GM06990 (cell line): Measurements from ENCODE around the gene ABCC6.
"Not testable (repeated sequence)": the region's sequence is repeated elsewhere in the genome, so short reads cannot be mapped to it uniquely, and the experiment has no call there.

ENCODE experiments used
- DNase-seq: peaks from one replicate; pipeline ENCODE4 v3.0.0-alpha.2; 2011; ENCODE audit not compliant: insufficient read length; ENCODE audit errors: extremely low read depth
- H3K27me3 ChIP-seq: replicated peaks from 2 replicates; pipeline ENCODE4 v1.6.0; 2011; ENCODE audit warnings: low read length; ENCODE audit not compliant: control insufficient read depth, insufficient read depth
- H3K36me3 ChIP-seq: 2 replicates; pipeline ENCODE4 v1.5.1; 2011; ENCODE audit warnings: low read length; ENCODE audit not compliant: control insufficient read depth, insufficient read depth
- H3K4me3 ChIP-seq: replicated peaks from 2 replicates; pipeline ENCODE4 v1.5.1; 2011; ENCODE audit warnings: low read depth, mild to moderate bottlenecking, control low read depth, low read length
- TF ChIP-seq, protein P1 (sequence below): IDR thresholded peaks from 2 replicates; pipeline ENCODE4 v1.5.1; 2011; ENCODE audit warnings: low read length, control low read depth, mild to moderate bottlenecking, inconsistent platforms; ENCODE audit not compliant: insufficient read depth, poor library complexity, severe bottlenecking

Gene ABCC6

DNA sequence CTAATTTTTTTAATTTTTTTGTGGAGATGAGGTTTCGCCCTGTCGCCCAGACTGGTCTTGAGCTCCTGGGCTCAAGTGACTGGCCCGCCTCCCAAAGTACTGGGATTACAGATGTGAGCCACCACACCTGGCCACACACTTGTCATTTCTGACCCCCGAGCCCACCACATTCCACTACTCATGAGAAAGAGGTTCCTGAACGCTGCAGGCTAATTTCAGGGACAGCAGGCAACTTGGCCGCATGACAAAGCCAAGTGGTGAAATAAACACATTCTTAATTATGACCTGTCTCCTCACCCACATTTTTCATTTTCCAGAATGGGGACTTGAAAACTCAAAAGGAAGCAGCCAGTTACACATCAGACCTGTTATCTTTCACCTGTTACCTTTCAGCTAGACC lies 114.5 kb downstream of the ABCC6 start:
- TF ChIP-seq, protein P1, sequence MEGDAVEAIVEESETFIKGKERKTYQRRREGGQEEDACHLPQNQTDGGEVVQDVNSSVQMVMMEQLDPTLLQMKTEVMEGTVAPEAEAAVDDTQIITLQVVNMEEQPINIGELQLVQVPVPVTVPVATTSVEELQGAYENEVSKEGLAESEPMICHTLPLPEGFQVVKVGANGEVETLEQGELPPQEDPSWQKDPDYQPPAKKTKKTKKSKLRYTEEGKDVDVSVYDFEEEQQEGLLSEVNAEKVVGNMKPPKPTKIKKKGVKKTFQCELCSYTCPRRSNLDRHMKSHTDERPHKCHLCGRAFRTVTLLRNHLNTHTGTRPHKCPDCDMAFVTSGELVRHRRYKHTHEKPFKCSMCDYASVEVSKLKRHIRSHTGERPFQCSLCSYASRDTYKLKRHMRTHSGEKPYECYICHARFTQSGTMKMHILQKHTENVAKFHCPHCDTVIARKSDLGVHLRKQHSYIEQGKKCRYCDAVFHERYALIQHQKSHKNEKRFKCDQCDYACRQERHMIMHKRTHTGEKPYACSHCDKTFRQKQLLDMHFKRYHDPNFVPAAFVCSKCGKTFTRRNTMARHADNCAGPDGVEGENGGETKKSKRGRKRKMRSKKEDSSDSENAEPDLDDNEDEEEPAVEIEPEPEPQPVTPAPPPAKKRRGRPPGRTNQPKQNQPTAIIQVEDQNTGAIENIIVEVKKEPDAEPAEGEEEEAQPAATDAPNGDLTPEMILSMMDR: no peak
- H3K4me3 ChIP-seq: no peak overlapping the region
- peaks cover 32% of the 10 kb centered on the region for H3K36me3 ChIP-seq
- H3K27me3 ChIP-seq: no peaks in the 10 kb centered on the region
- DNase-seq: no peak

DNA sequence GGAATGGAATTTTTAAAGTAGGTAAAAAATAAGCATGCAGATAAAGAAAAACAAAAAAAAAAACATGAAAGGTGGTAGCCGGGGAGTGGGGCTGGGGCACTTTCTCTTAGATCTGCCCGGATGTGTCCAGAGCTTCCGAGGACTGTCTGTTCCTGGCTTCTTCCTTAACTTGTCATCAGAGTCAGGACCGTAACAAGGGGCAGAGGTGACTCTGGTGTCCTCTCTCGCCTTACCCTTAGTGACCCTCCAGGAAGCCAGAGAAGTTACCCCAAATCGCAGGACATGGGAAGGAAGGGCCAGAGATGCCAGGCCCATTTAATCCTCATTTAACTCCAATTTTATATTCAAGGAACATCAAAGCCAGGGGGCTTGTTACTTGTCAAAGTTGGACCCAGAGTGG lies 115.5 kb downstream of the ABCC6 start:
- peaks cover 31% of the 10 kb centered on the region for H3K36me3 ChIP-seq
- TF ChIP-seq, protein P1: no peak
- no peak for DNase-seq
- H3K27me3 ChIP-seq: no peaks in the 10 kb centered on the region
- no peak overlapping the region for H3K4me3 ChIP-seq

DNA sequence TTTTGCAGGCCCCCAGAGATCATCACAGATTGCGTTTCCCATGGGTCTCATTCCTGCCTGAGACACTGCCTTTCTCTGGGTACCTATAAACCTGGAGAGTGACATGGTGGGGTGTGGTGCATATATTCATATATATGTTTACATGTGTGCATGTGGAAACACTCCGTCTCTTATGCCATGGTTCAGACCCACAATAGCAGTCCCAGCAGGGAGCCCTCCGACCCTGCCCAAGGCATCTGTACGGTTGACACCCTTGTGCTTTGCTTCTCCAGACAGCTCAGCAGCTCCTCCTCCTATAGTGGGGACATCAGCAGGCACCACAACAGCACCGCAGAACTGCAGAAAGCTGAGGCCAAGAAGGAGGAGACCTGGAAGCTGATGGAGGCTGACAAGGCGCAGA lies 116.8 kb downstream of the ABCC6 start:
- no peak overlapping the region for H3K4me3 ChIP-seq
- no peak for DNase-seq
- TF ChIP-seq, protein P1: no peak
- no peaks in the 10 kb centered on the region for H3K27me3 ChIP-seq
- H3K36me3 ChIP-seq: peaks cover 29% of the 10 kb centered on the region

DNA sequence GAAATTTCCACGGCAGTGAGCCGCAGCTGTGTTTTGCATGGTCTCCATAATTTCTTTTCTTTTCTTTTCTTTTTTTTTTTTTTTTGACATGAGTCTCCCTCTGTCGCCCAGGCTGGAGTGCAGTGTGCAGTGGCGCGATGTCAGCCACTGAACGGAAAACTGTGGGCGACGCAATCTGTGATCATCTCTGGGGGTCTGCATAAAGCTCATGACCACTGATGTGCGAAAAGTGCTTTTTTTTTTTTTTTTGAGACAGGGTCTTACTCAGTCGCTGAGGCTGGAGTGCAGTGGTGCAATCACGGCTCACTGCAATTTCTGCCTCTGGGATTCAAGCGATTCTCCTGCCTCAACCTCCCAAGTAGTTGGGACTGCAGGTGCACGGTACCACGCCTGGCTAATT lies 117.6 kb downstream of the ABCC6 start:
- DNase-seq: no peak
- Histone ChIP-seq H3K36me3 (peaks cover 24% of the 10 kb centered on the region), H3K4me3 (no peak overlapping the region), H3K27me3 (no peaks in the 10 kb centered on the region)
- TF ChIP-seq, protein P1: no peak

DNA sequence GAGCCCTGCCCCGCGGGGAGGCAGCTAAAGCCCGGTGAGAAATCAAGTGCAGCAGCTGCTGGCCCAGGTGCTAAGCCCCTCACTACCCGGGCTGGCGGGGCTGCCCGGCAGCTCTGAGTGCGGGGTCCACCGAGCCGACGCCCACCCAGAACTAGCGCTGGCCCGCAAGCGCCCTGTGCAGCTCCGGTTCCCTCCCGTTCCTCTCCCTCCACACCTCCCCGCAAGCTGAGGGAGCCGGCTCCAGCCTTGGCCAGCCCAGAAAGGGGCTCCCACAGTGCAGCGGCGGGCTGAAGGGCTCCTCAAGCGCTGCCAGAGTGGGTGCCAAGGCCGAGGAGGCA lies 118.5 kb downstream of the ABCC6 start:
- not testable (repeated sequence) for H3K4me3 ChIP-seq, DNase-seq, H3K27me3 ChIP-seq
- peaks cover 27% of the 10 kb centered on the region for H3K36me3 ChIP-seq

DNA sequence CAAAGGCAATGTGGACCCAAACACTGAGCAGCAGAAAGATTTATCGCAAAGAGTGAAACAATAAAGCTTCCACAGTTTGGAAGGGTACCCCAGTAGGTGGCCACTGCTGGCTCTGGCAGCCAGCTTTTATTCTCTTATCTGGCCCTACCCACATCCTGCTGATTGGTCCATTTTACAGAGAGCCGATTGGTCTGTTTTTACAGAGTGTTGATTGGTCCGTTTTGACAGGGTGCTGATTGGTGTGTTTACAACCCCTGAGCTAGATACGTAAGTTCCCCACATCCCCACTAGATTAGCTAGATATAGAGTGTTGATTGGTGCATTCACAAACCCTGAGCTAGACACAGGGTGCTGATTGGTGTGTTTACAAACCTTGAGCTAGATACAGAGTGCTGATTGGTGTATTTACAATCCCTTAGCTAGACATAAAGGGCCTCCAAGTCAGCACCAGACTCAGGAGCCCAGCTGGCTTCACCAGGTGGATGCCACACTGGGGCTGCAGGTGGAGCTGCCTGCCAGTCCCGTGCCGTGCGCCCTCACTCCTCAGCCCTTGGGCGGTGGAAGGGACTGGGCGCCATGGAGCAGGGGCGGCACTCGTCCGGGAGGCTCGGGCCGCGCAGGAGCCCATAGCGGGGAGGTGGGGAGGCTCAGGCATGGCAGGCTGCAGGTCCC lies 119.0 kb downstream of the ABCC6 start:
- H3K36me3 ChIP-seq: peaks cover 23% of the 10 kb centered on the region
- not testable (repeated sequence) for H3K4me3 ChIP-seq, DNase-seq, H3K27me3 ChIP-seq

DNA sequence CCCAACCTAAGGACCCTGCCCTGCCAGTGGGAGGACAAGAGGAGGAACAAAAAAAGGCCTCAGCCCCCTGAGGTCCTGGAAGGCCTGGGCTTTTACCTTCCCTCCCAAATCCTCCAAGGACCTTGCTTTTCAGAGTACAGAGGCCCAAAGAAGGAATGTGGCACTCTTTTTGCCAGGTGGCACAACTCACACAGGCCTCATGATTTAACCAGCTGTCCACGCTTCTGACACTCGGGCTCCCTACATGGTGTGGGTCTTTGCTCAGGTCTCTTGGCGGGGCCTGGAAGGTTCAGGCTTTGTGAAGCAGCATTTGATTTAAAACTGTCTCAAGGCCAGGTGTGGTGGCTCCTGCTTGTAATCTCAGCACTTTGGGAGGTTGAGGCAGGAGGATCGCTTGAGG lies 120.6 kb downstream of the ABCC6 start:
- TF ChIP-seq, protein P1: no peak
- no peak for DNase-seq
- Histone ChIP-seq H3K36me3 (peaks cover 29% of the 10 kb centered on the region), H3K4me3 (no peak overlapping the region), H3K27me3 (no peaks in the 10 kb centered on the region)
